ENCODE results near the gene KIRREL3.

The KIRREL3 gene

GRCh38 chr11:126973051-126973450 lies 27.5 kb downstream of the KIRREL3 start:
- Histone ChIP-seq H3K4me3 (ENCODE audit: low read depth in 1 of 2, low read length in 1 of 2) (no peak overlapping the region), H3K27ac (no peak overlapping the region), H3K4me1 (ENCODE audit: control insufficient read depth in 1 of 2, insufficient read depth in 1 of 2, low read depth in 1 of 2, low read length in 1 of 2) (no peaks in the 10 kb centered on the region), H3K27me3 (peaks cover 31% of the 10 kb centered on the region), H3K9me3 (no peaks in the 10 kb centered on the region), H3K36me3 (no peaks in the 10 kb centered on the region)
- no peak for TF ChIP-seq CTCF (IDR thresholded peaks at IDR 0.05)

- H3K36me3 ChIP-seq: no peaks in the 10 kb centered on the region
- peaks cover 42% of the 10 kb centered on the region for H3K27me3 ChIP-seq
- no peaks in the 10 kb centered on the region for H3K4me1 ChIP-seq (ENCODE audit: control insufficient read depth in 1 of 2, insufficient read depth in 1 of 2, low read depth in 1 of 2, low read length in 1 of 2)
- H3K4me3 ChIP-seq (ENCODE audit: low read depth in 1 of 2, low read length in 1 of 2): no peak overlapping the region
- H3K9me3 ChIP-seq: no peaks in the 10 kb centered on the region
- no peak for TF ChIP-seq CTCF (IDR thresholded peaks at IDR 0.05)
- H3K27ac ChIP-seq: no peak overlapping the region
These were observed 29.3 kb downstream of the KIRREL3 start for GRCh38 chr11:126971305-126971704.

GRCh38 chr11:126969865-126970479 lies 30.6 kb downstream of the KIRREL3 start:
- Histone ChIP-seq H3K4me3 (ENCODE audit: low read depth in 1 of 2, low read length in 1 of 2) (no peak overlapping the region), H3K27ac (no peak overlapping the region), H3K9me3 (no peaks in the 10 kb centered on the region), H3K4me1 (ENCODE audit: control insufficient read depth in 1 of 2, insufficient read depth in 1 of 2, low read depth in 1 of 2, low read length in 1 of 2) (no peaks in the 10 kb centered on the region), H3K36me3 (no peaks in the 10 kb centered on the region), H3K27me3 (peaks cover 42% of the 10 kb centered on the region)
- TF ChIP-seq CTCF (IDR thresholded peaks at IDR 0.05): no peak

- Histone ChIP-seq H3K4me1 (ENCODE audit: control insufficient read depth in 1 of 2, insufficient read depth in 1 of 2, low read depth in 1 of 2, low read length in 1 of 2) (no peaks in the 10 kb centered on the region), H3K4me3 (ENCODE audit: low read depth in 1 of 2, low read length in 1 of 2) (no peak overlapping the region), H3K27me3 (peaks cover 42% of the 10 kb centered on the region), H3K36me3 (no peaks in the 10 kb centered on the region), H3K9me3 (no peaks in the 10 kb centered on the region), H3K27ac (no peak overlapping the region)
- TF ChIP-seq CTCF (IDR thresholded peaks at IDR 0.05): no peak
These were observed 31.7 kb downstream of the KIRREL3 start for GRCh38 chr11:126968915-126969314.

GRCh38 chr11:126965331-126965730 lies 35.2 kb downstream of the KIRREL3 start:
- no peak for TF ChIP-seq CTCF (IDR thresholded peaks at IDR 0.05)
- no peaks in the 10 kb centered on the region for H3K9me3 ChIP-seq

More at GRCh38 chr11:126965331-126965730, 35.2 kb downstream of the KIRREL3 start:
- no peak overlapping the region for H3K4me3 ChIP-seq (ENCODE audit: low read depth in 1 of 2, low read length in 1 of 2)
- no peaks in the 10 kb centered on the region for H3K36me3 ChIP-seq
- H3K4me1 ChIP-seq (ENCODE audit: control insufficient read depth in 1 of 2, insufficient read depth in 1 of 2, low read depth in 1 of 2, low read length in 1 of 2): no peaks in the 10 kb centered on the region
- H3K27ac ChIP-seq: no peak overlapping the region
- peaks cover 34% of the 10 kb centered on the region for H3K27me3 ChIP-seq

Measured in neutrophil (primary cell).